Fibroblast of lung (primary cell): ENCODE data around the gene DUSP1.

Experiments
- EZH2 ChIP-seq: IDR thresholded peaks from 2 replicates; pipeline ENCODE4 v1.5.1; 2012; ENCODE audit warnings: low read length, control low read depth, mild to moderate bottlenecking; ENCODE audit errors: missing control alignments
- TF ChIP-seq, protein P1 (sequence below), 2 donors: IDR thresholded peaks in 1 of 2; conservative IDR thresholded peaks in 1 of 2; 1 replicate in 1 of 2; 2 replicates in 1 of 2; pipeline ENCODE4 v1.5.1; 2011 to 2012; ENCODE audit warnings: low read length in 2 of 2, control low read depth in 1 of 2, inconsistent platforms in 1 of 2, low read depth in 1 of 2, mild to moderate bottlenecking in 1 of 2

DNA sequence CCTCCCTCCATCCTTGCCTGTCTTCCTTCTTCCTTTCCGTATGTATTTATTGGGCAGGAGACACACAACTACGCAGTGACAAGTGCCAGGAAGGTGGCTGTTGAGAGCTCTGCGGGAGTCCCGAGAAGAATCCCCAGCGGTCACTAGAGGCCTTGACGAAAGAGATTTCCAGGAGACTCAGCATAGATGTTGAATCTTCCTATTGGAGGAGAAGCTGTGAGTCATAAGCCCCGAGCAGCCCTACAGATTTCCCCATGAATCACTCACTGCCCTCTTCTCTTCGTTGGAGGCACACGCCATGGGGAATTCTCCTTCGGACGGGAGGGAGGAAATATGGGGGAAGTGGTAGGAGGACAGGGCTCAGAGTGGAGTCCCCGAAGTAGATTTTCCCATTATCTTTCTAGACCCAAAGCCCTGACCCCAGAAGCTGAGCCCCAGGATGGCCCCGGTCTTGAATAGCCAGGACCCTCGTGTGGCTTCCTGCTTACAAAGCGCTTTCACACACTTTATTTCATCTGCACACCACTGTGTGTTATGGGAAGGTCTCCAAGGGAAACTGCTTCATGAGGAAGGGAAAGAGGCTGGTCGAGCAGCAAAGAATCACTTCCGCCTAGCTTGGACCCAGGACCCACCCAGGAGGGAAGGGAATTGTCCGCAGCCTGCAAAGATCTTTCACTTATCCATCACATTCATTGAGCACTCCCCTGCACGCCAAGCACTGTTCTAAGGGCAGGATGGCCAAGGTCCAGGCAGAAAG, 12.7 kb downstream of the DUSP1 start:
- TF ChIP-seq, protein P1, sequence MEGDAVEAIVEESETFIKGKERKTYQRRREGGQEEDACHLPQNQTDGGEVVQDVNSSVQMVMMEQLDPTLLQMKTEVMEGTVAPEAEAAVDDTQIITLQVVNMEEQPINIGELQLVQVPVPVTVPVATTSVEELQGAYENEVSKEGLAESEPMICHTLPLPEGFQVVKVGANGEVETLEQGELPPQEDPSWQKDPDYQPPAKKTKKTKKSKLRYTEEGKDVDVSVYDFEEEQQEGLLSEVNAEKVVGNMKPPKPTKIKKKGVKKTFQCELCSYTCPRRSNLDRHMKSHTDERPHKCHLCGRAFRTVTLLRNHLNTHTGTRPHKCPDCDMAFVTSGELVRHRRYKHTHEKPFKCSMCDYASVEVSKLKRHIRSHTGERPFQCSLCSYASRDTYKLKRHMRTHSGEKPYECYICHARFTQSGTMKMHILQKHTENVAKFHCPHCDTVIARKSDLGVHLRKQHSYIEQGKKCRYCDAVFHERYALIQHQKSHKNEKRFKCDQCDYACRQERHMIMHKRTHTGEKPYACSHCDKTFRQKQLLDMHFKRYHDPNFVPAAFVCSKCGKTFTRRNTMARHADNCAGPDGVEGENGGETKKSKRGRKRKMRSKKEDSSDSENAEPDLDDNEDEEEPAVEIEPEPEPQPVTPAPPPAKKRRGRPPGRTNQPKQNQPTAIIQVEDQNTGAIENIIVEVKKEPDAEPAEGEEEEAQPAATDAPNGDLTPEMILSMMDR (conservative IDR thresholded peaks at IDR 0.05 in 1 of 2, IDR thresholded peaks at IDR 0.05 in 1 of 2; ENCODE audit: low read depth in 1 of 2, low read length in 2 of 2), result peak in 1 of 2 donors; percentile 11
- no peak for TF ChIP-seq EZH2
